Measurements from ENCODE around the gene ZNF438.

GRCh38 chr10:31013331-31013730 lies 18.3 kb downstream of the ZNF438 start:
- no peak for TF ChIP-seq GATA3 (IDR thresholded peaks at IDR 0.05; ENCODE audit: low read depth, low read length)
- no peak for TF ChIP-seq GATA2 (IDR thresholded peaks at IDR 0.05; ENCODE audit: low read depth, low read length)

Measured in SH-SY5Y (cell line).